Chondrocyte (in vitro differentiated cells): ENCODE results near the gene AQP5. TPM values are rescaled to one million over a fixed set of nuclear protein-coding genes. Genes with fewer than 3 reads are reported as not detected.
A peak's percentile ranks its signal among the peaks of the same experiment; 100 is the strongest.

ENCODE experiments used
- DNase-seq: peaks from one replicate; pipeline ENCODE4 v3.0.0; 2021; ENCODE audit warnings: mixed read lengths, low spot score
- H3K27ac Mint-ChIP-seq: one replicate; pipeline ENCODE4 v1.8.0; 2021; ENCODE audit warnings: mild to moderate bottlenecking, moderate library complexity, mixed read lengths; ENCODE audit not compliant: unreplicated experiment
- H3K27me3 Mint-ChIP-seq: 2 replicates; pipeline ENCODE4 v1.8.0; 2021; ENCODE audit warnings: low read depth, mixed read lengths
- H3K36me3 Mint-ChIP-seq: 2 replicates; pipeline ENCODE4 v1.8.0; 2021; ENCODE audit warnings: low read depth, mixed read lengths
- H3K4me1 Mint-ChIP-seq: 2 replicates; pipeline ENCODE4 v1.8.0; 2021; ENCODE audit warnings: low read depth, mild to moderate bottlenecking, mixed read lengths
- H3K4me3 Mint-ChIP-seq: one replicate; pipeline ENCODE4 v1.8.0; 2021; ENCODE audit warnings: mild to moderate bottlenecking, moderate library complexity, mixed read lengths; ENCODE audit not compliant: unreplicated experiment
- H3K9me3 Mint-ChIP-seq: 2 replicates; pipeline ENCODE4 v1.8.0; 2021; ENCODE audit warnings: low read depth, mixed read lengths
- total RNA-seq: library from RNA; stranded (reverse); gene quantifications from 3 replicates; pipeline ENCODE4 v1.2.1, GENCODE V29; 2021
- TF ChIP-seq, protein P1 (sequence below): fragments of 200-600 bp; sonication (generic); IDR thresholded peaks from 2 replicates; pipeline ENCODE4 v1.5.0; 2021; ENCODE audit warnings: antibody characterized with exemption, mild to moderate bottlenecking, moderate library complexity

Gene AQP5
- total RNA-seq, 1 donor from 2014 or later = 0.20 TPM

DNA sequence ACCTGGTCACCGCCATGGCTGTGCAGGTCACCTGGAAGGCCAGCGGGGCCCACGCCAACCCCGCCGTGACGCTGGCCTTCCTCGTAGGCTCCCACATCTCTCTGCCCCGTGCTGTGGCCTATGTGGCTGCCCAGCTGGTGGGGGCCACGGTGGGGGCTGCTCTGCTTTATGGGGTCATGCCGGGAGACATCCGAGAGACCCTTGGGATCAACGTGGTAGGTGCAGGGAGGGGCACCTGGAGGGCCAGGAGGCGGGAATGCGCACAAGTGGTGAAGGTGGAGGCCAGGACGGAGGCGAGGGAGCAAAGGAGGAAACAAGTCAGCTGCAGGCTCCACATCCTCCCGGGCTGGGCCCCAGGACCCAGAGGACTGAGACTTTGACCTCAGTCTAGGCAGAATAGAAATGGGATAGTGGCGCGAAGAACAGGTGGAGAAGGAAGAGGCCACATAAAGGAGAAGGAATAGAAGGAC, 11.7 kb downstream of the AQP5 start:
- no peak overlapping the region for H3K27ac Mint-ChIP-seq
- no peaks in the 10 kb centered on the region for H3K27me3 Mint-ChIP-seq
- DNase-seq = peak; percentile 77
- H3K36me3 Mint-ChIP-seq = no peaks in the 10 kb centered on the region
- TF ChIP-seq, protein P1, sequence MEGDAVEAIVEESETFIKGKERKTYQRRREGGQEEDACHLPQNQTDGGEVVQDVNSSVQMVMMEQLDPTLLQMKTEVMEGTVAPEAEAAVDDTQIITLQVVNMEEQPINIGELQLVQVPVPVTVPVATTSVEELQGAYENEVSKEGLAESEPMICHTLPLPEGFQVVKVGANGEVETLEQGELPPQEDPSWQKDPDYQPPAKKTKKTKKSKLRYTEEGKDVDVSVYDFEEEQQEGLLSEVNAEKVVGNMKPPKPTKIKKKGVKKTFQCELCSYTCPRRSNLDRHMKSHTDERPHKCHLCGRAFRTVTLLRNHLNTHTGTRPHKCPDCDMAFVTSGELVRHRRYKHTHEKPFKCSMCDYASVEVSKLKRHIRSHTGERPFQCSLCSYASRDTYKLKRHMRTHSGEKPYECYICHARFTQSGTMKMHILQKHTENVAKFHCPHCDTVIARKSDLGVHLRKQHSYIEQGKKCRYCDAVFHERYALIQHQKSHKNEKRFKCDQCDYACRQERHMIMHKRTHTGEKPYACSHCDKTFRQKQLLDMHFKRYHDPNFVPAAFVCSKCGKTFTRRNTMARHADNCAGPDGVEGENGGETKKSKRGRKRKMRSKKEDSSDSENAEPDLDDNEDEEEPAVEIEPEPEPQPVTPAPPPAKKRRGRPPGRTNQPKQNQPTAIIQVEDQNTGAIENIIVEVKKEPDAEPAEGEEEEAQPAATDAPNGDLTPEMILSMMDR = no peak
- H3K4me1 Mint-ChIP-seq = no peaks in the 10 kb centered on the region
- no peak overlapping the region for H3K4me3 Mint-ChIP-seq
- no peaks in the 10 kb centered on the region for H3K9me3 Mint-ChIP-seq

DNA sequence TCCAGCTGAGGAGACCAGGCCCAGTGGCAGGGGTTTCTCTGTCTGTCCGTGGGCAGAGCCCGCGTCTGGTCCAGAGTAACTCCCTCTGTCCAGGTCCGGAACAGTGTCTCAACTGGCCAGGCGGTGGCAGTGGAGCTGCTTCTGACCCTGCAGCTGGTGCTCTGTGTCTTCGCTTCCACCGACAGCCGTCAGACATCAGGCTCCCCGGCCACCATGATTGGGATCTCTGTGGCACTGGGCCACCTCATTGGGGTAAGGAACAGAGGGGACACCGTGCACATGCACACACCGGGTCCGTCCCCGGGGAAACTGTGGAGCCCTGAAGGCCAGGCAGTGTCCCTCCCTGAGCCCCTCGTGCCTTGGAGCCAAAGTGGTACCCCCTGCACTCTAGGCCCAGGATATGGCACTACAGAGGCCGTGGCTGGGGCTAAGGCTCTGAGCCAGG, 12.6 kb downstream of the AQP5 start:
- TF ChIP-seq, protein P1 = peak; percentile 79
- DNase-seq = peak; percentile 93

DNA sequence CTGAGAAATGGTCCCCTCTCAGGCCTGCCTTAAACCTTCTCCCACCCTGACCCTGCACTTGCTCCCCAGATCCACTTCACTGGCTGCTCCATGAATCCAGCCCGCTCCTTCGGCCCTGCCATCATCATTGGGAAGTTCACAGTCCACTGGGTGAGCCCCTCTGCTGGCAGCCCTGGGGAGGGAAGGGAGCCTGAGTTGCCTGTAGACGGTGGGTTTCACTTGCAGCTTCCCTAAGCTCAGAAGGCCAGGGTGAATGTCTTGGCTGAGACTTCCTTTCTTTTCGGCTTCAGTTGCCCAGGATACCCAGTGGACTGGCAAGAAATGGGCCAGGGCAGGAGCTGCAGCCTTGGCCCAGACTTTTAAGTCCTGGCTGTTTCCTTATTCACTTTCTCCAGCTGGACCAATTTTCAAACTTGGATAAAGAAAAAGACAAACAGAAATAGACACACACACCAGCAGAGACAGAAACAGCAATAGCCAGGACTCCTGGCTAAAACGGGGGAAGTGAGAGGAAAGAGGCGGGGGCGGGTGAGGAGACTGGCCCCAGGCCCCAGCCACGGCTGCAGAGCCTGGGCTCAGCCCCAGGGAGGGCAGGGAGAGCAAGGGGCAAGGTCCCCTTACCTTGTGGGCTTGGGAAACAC, 13.1 kb downstream of the AQP5 start:
- Mint-ChIP-seq H3K27me3 (no peaks in the 10 kb centered on the region), H3K27ac (no peak overlapping the region), H3K36me3 (no peaks in the 10 kb centered on the region), H3K4me1 (no peaks in the 10 kb centered on the region), H3K4me3 (no peak overlapping the region), H3K9me3 (no peaks in the 10 kb centered on the region)
- TF ChIP-seq, protein P1 = no peak
- no peak for DNase-seq

More for the DNA sequence above, 12.6 kb downstream of the AQP5 start:
- Mint-ChIP-seq H3K4me1 (no peaks in the 10 kb centered on the region), H3K27ac (no peak overlapping the region), H3K4me3 (no peak overlapping the region), H3K9me3 (no peaks in the 10 kb centered on the region), H3K36me3 (no peaks in the 10 kb centered on the region), H3K27me3 (no peaks in the 10 kb centered on the region)

DNA sequence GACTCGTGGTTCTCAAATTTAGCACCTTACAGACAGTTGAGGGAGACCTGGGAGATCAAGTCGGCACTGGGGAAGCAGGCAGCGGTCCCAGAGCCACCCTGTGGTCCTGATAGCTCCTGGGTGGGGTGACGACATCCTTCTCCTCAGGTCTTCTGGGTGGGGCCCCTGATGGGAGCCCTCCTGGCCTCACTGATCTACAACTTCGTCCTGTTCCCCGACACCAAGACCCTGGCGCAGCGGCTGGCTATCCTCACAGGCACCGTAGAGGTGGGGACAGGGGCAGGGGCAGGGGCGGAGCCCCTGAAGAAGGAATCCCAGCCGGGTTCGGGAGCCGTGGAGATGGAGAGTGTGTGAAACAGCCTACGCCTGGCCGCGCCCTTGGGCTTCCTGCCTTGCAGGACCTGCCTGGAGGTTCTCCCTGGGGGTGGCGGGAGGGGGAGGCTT, 13.7 kb downstream of the AQP5 start:
- Mint-ChIP-seq H3K4me3 (no peak overlapping the region), H3K9me3 (no peaks in the 10 kb centered on the region), H3K27ac (no peak overlapping the region), H3K36me3 (no peaks in the 10 kb centered on the region), H3K4me1 (no peaks in the 10 kb centered on the region), H3K27me3 (no peaks in the 10 kb centered on the region)
- peak; percentile 88 for DNase-seq
- TF ChIP-seq, protein P1 = no peak

DNA sequence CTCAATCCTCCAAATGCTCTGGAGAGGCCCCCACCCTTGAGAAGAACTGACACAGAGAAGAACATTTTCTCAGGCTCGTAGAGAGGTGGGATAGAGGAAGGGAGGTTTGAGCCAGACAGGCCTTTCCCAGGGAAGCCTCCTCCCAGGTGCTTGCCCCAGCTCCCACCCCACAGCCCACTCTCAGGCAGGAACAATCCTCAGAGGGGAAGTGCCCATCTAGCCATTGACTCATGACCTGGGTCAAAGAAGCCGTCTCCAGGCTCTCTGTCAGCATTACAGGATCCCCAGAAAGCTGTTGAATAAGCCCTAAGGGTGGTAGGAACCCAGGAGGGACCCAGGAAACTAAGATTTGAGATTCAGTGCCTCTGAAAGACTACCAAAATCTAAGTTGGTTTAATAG, 14.9 kb downstream of the AQP5 start:
- TF ChIP-seq, protein P1 = no peak
- peak; percentile 28 for DNase-seq
- no peak overlapping the region for H3K4me3 Mint-ChIP-seq
- no peak overlapping the region for H3K27ac Mint-ChIP-seq
- H3K9me3 Mint-ChIP-seq = no peaks in the 10 kb centered on the region
- H3K4me1 Mint-ChIP-seq = no peaks in the 10 kb centered on the region
- no peaks in the 10 kb centered on the region for H3K36me3 Mint-ChIP-seq
- H3K27me3 Mint-ChIP-seq = no peaks in the 10 kb centered on the region
